OCI-LY3 (cell line): Measurements from ENCODE around the gene WWOX.

Experiments used
- H2AFZ ChIP-seq: fragments of 200-600, 300-600 bp; shearing (Covaris generic); 2 replicates; pipeline ENCODE4 v1.6.0; 2014; ENCODE audit warnings: antibody characterized with exemption, low read depth, low read length
- H3K27ac ChIP-seq: fragments of 200-600, 300-600 bp; sonication (generic); 2 replicates; pipeline ENCODE4 v1.5.1; 2014; ENCODE audit warnings: mild to moderate bottlenecking, low read length, moderate library complexity, mixed read lengths
- H3K27me3 ChIP-seq: fragments of 200-600, 300-600 bp; sonication (generic); 2 replicates; pipeline ENCODE4 v1.6.1; 2014; ENCODE audit warnings: low read depth, low read length, mixed read lengths
- H3K36me3 ChIP-seq: fragments of 200-600, 300-600 bp; sonication (generic); replicated peaks from 2 replicates; pipeline ENCODE3; 2014; ENCODE audit warnings: low read depth, low read length, mixed read lengths
- H3K4me1 ChIP-seq: fragments of 300-600, 200-600 bp; sonication (generic); 2 replicates; pipeline ENCODE4 v1.6.1; 2014; ENCODE audit warnings: low read length, mixed read lengths
- H3K4me2 ChIP-seq: fragments of 200-600, 300-600 bp; sonication (generic); 2 replicates; pipeline ENCODE4 v1.6.1; 2014; ENCODE audit warnings: low read length, mixed read lengths
- H3K4me3 ChIP-seq: fragments of 300-600, 200-600 bp; sonication (generic); 2 replicates; pipeline ENCODE4 v1.5.1; 2014; ENCODE audit warnings: antibody characterized with exemption, mild to moderate bottlenecking, low read length, moderate library complexity
- H3K79me2 ChIP-seq: fragments of 300-600, 200-600 bp; shearing (Covaris generic); 2 replicates; pipeline ENCODE4 v1.6.1; 2014; ENCODE audit warnings: mild to moderate bottlenecking, low read length, mixed read lengths
- H3K9ac ChIP-seq: fragments of 300-600, 200-600 bp; shearing (Covaris generic); 2 replicates; pipeline ENCODE4 v1.6.0; 2014; ENCODE audit warnings: mild to moderate bottlenecking, low read length, moderate library complexity
- H3K9me3 ChIP-seq: fragments of 200-600, 300-600 bp; shearing (Covaris generic); 2 replicates; pipeline ENCODE4 v1.6.1; 2014; ENCODE audit warnings: low read length, mixed read lengths; ENCODE audit not compliant: insufficient read depth
- H4K20me1 ChIP-seq: fragments of 200-600, 300-600 bp; sonication (generic); 2 replicates; pipeline ENCODE4 v1.6.1; 2016; ENCODE audit warnings: low read length, mixed read lengths; ENCODE audit not compliant: insufficient read depth
- EZH2phosphoT487 ChIP-seq: fragments of 200-600 bp; shearing (Covaris generic); IDR thresholded peaks from 2 replicates; pipeline ENCODE4 v1.6.1; 2018; ENCODE audit warnings: antibody characterized with exemption, mixed run types, low read depth
- TF ChIP-seq, protein P1 (sequence below): fragments of 200-600, 300-600 bp; sonication (generic); IDR thresholded peaks from 2 replicates; pipeline ENCODE4 v1.5.1; 2014; ENCODE audit warnings: antibody characterized with exemption, low read length, low read depth

Gene WWOX

DNA sequence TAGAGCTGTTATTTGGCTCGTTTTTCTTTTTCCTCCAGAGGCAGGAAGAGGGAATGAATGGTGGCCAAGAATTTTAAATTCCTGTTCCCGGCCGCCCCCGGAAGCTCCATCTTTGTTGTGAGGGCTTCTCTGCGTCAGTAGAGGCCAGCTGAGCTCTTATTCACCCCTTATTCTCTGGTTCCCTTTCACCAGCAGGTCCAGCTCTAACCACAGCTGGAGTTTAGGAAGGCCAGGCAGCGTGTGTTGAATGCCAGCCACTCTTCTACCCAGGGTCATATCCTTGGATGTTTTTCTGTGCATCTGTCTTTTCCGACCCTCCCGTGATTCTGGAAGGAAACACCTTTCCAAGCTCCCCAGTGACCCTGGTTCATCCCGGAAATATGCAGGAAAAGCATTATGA lies 570.5 kb downstream of the WWOX start:
- Histone ChIP-seq H2AFZ (no peak overlapping the region), H3K27ac (no peak overlapping the region), H3K4me1 (no peaks in the 10 kb centered on the region), H3K36me3 (no peaks in the 10 kb centered on the region), H3K4me2 (no peak overlapping the region), H3K9me3 (no peaks in the 10 kb centered on the region), H3K9ac (no peak overlapping the region), H3K79me2 (no peaks in the 10 kb centered on the region), H4K20me1 (no peaks in the 10 kb centered on the region), H3K4me3 (no peak overlapping the region), H3K27me3 (no peaks in the 10 kb centered on the region)
- TF ChIP-seq, protein P1, sequence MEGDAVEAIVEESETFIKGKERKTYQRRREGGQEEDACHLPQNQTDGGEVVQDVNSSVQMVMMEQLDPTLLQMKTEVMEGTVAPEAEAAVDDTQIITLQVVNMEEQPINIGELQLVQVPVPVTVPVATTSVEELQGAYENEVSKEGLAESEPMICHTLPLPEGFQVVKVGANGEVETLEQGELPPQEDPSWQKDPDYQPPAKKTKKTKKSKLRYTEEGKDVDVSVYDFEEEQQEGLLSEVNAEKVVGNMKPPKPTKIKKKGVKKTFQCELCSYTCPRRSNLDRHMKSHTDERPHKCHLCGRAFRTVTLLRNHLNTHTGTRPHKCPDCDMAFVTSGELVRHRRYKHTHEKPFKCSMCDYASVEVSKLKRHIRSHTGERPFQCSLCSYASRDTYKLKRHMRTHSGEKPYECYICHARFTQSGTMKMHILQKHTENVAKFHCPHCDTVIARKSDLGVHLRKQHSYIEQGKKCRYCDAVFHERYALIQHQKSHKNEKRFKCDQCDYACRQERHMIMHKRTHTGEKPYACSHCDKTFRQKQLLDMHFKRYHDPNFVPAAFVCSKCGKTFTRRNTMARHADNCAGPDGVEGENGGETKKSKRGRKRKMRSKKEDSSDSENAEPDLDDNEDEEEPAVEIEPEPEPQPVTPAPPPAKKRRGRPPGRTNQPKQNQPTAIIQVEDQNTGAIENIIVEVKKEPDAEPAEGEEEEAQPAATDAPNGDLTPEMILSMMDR = no peak
- TF ChIP-seq EZH2phosphoT487 = no peak

DNA sequence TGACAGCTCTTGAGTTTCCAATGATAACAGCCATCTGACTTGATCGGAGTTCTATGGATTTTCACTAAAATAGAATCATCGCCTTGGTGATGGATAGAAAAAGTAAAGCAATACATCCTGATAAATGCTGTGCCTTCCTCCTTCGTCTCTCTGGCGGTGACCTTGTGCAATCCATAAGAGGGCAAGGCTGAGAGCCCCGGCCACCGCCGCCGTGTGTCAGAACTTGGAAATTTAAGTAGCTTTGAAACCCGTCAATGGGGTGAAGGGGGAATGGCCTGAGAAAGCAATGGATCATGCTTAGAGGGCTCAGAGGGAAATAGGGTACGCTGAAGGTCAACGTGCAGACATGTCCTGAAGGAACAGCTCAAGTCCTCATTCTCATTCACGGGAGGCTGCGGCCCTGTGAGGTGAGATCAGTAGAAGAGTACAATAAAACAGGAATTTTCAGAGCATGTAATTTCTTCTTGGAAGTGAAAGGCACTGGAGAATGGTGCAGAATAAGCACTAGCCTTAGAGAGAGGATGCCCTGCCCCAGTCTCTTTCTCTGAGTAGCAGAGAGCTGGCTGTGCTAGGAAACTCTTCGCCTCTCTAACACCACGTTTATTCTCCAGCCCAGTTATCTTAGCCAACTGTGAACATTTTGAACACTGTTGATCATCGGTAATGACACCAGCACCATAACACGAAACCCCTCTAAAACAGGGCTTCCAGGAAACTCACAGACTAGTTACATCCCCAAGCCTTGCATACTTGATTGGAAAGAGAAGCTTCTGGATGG lies 573.5 kb downstream of the WWOX start:
- Histone ChIP-seq H3K9me3 (no peaks in the 10 kb centered on the region), H2AFZ (no peak overlapping the region), H3K4me2 (no peak overlapping the region), H3K79me2 (no peaks in the 10 kb centered on the region), H3K4me1 (no peaks in the 10 kb centered on the region), H3K27ac (no peak overlapping the region), H3K9ac (no peak overlapping the region), H3K36me3 (no peaks in the 10 kb centered on the region), H3K4me3 (no peak overlapping the region), H4K20me1 (no peaks in the 10 kb centered on the region), H3K27me3 (no peaks in the 10 kb centered on the region)
- TF ChIP-seq, protein P1 = no peak
- no peak for TF ChIP-seq EZH2phosphoT487

DNA sequence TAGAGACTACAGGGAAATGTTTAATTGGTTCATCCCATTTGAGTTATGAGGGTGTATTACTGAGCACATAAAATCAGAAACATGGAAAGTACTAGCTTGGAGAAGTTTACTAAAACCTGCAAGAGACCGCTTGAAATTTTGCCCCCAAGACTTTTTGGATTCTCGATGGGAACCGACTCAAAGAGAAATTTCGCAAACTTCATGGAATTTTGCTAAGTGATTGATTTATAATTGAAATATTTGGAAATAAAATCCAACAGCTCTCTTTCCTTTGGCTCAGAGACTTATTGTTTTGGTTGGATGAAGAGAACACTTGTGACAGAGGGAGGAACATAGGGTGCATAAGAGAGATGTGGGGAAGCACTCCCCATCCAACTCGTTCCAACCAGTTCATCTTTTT lies 574.4 kb downstream of the WWOX start:
- Histone ChIP-seq H4K20me1 (no peaks in the 10 kb centered on the region), H3K4me3 (no peak overlapping the region), H3K36me3 (no peaks in the 10 kb centered on the region), H3K4me2 (no peak overlapping the region), H3K27ac (no peak overlapping the region), H3K9ac (no peak overlapping the region), H3K9me3 (no peaks in the 10 kb centered on the region), H3K4me1 (no peaks in the 10 kb centered on the region), H3K27me3 (no peaks in the 10 kb centered on the region), H2AFZ (no peak overlapping the region), H3K79me2 (no peaks in the 10 kb centered on the region)
- TF ChIP-seq EZH2phosphoT487 = no peak
- TF ChIP-seq, protein P1 = no peak

DNA sequence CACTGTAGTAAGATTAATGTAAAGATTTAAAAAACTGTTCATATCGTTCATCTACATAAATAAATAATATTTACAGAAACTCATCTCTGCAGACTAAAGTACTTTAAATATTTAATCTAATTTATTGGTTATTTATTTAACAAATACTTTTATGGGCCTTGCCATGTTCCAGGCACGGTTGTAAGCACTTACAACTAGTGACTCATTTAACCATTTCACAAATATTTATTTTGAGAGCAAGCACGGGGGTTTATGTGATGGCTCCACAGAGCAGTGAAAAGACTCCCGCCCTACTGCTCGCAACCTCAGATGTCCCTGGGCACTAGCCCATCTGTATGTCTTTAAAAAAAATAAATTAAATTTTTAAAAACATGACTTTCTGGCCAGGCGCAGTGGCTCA lies 575.9 kb downstream of the WWOX start:
- Histone ChIP-seq H3K4me2 (no peak overlapping the region), H3K4me3 (no peak overlapping the region), H3K9me3 (no peaks in the 10 kb centered on the region), H4K20me1 (no peaks in the 10 kb centered on the region), H3K79me2 (no peaks in the 10 kb centered on the region), H3K4me1 (no peaks in the 10 kb centered on the region), H3K27ac (no peak overlapping the region), H3K9ac (no peak overlapping the region), H3K27me3 (no peaks in the 10 kb centered on the region), H2AFZ (no peak overlapping the region), H3K36me3 (no peaks in the 10 kb centered on the region)
- TF ChIP-seq, protein P1 = no peak
- no peak for TF ChIP-seq EZH2phosphoT487
